HAP-1 (cell line): ENCODE measurements around the gene TENT5A.

ENCODE experiments used
- DNase-seq, 2 experiments: peaks; one replicate each; pipeline ENCODE4 v3.0.0-alpha.2; 2016 to 2020; ENCODE audit warnings: low spot score in 2 of 2
- H3K27me3 ChIP-seq: fragments of 250-450 bp; sonication (Bioruptor Pico); 2 replicates; pipeline ENCODE4 v1.5.1; 2020; ENCODE audit warnings: low read depth, mild to moderate bottlenecking, moderate library complexity
- H3K36me3 ChIP-seq: fragments of 250-450 bp; sonication (Bioruptor Pico); replicated peaks from 2 replicates; pipeline ENCODE4 v1.5.1; 2020; ENCODE audit warnings: mild to moderate bottlenecking
- H3K4me1 ChIP-seq: fragments of 250-450 bp; sonication (Bioruptor Pico); 2 replicates; pipeline ENCODE4 v1.5.1; 2020; ENCODE audit warnings: mild to moderate bottlenecking
- H3K4me3 ChIP-seq: fragments of 250-450 bp; sonication (Bioruptor Pico); 2 replicates; pipeline ENCODE4 v1.5.1; 2020; ENCODE audit warnings: mild to moderate bottlenecking, moderate library complexity
- H3K9me3 ChIP-seq: fragments of 250-450 bp; sonication (Bioruptor Pico); 2 replicates; pipeline ENCODE4 v1.5.1; 2020; ENCODE audit warnings: mild to moderate bottlenecking, moderate library complexity
- in situ Hi-C: fragments of 300-500 bp; cut with MboI; formaldehyde crosslinking; loops from 3 replicates; pipeline ENCODE4 v1.14.3; 2020; ENCODE audit warnings: low sequenced_read_pairs, inconsistent platforms, mixed read lengths

The TENT5A gene

GRCh38 chr6:81696524-81696923, 56.0 kb downstream of the TENT5A start:
- Histone ChIP-seq H3K9me3 (no peaks in the 10 kb centered on the region), H3K4me3 (no peak overlapping the region), H3K4me1 (peaks cover 10% of the 10 kb centered on the region), H3K27me3 (no peaks in the 10 kb centered on the region), H3K36me3 (no peaks in the 10 kb centered on the region)
- in situ Hi-C loops, result no loop called here
- DNase-seq, result peak; percentile 59 to 83
